DND-41 (cell line): ENCODE measurements around the gene MFGE8.
"Not testable (repeated sequence)": the region's sequence is repeated elsewhere in the genome, so short reads cannot be mapped to it uniquely, and the experiment has no call there.

Experiments used
- ATAC-seq: fragments of 200-7000 bp; cut with Tn5 transposase; 3 replicates; pipeline ENCODE4 v1.9.1; 2021; ENCODE audit warnings: low read depth; ENCODE audit not compliant: insufficient read depth
- DNase-seq: peaks from one replicate; pipeline ENCODE4 v3.0.0-alpha.2; 2020
- H2AFZ ChIP-seq: 2 replicates; pipeline ENCODE4 v1.6.0; 2012; ENCODE audit warnings: low read depth, low read length
- H3K27ac ChIP-seq: 2 replicates; pipeline ENCODE4 v1.5.1; 2012; ENCODE audit warnings: low read length, inconsistent platforms
- H3K27me3 ChIP-seq: fragments of 200-600 bp; sonication (generic); 2 replicates; pipeline ENCODE4 v1.6.0; 2012; ENCODE audit warnings: low read length, mild to moderate bottlenecking, inconsistent platforms; ENCODE audit not compliant: insufficient read depth, poor library complexity
- H3K36me3 ChIP-seq: 2 replicates; pipeline ENCODE4 v1.5.1; 2012; ENCODE audit warnings: low read length, inconsistent platforms; ENCODE audit not compliant: insufficient read depth
- H3K4me1 ChIP-seq: 2 replicates; pipeline ENCODE4 v1.5.1; 2012; ENCODE audit warnings: mild to moderate bottlenecking, low read length; ENCODE audit not compliant: insufficient read depth
- H3K4me2 ChIP-seq: 2 replicates; pipeline ENCODE4 v1.6.0; 2012; ENCODE audit warnings: mild to moderate bottlenecking, moderate library complexity, low read length, inconsistent platforms; ENCODE audit not compliant: insufficient read depth
- H3K4me3 ChIP-seq, 2 experiments: fragments of 200-600 bp in 1 of 2; shearing (Covaris generic) in 1 of 2; 2 replicates each; pipeline ENCODE4 v1.5.1; 2012 to 2016; ENCODE audit warnings: inconsistent platforms in 2 of 2, low read length in 2 of 2, mild to moderate bottlenecking in 2 of 2, low read depth in 1 of 2, moderate library complexity in 1 of 2
- H3K79me2 ChIP-seq: 2 replicates; pipeline ENCODE4 v1.6.0; 2012; ENCODE audit warnings: low read length, inconsistent platforms; ENCODE audit not compliant: insufficient read depth
- H3K9ac ChIP-seq: 2 replicates; pipeline ENCODE4 v1.6.0; 2012; ENCODE audit warnings: low read depth, mild to moderate bottlenecking, inconsistent platforms, low read length, moderate library complexity
- H3K9me3 ChIP-seq: 2 replicates; pipeline ENCODE4 v1.5.1; 2012; ENCODE audit warnings: low read length, moderate library complexity, mild to moderate bottlenecking, inconsistent platforms; ENCODE audit not compliant: insufficient read depth, severe bottlenecking
- H4K20me1 ChIP-seq: 2 replicates; pipeline ENCODE4 v1.6.0; 2012; ENCODE audit warnings: low read length; ENCODE audit not compliant: insufficient read depth
- CTCF ChIP-seq: IDR thresholded peaks from 2 replicates; pipeline ENCODE4 v1.5.1; 2012; ENCODE audit warnings: borderline replicate concordance, low read length, moderate library complexity, mild to moderate bottlenecking; ENCODE audit not compliant: poor library complexity, severe bottlenecking; ENCODE audit errors: extremely low read depth
- EZH2 ChIP-seq: IDR thresholded peaks from 3 replicates; pipeline ENCODE4 v1.6.1; 2012; ENCODE audit warnings: borderline replicate concordance, low read depth, mild to moderate bottlenecking, moderate library complexity, low read length, inconsistent platforms; ENCODE audit not compliant: severe bottlenecking

The MFGE8 gene

DNA sequence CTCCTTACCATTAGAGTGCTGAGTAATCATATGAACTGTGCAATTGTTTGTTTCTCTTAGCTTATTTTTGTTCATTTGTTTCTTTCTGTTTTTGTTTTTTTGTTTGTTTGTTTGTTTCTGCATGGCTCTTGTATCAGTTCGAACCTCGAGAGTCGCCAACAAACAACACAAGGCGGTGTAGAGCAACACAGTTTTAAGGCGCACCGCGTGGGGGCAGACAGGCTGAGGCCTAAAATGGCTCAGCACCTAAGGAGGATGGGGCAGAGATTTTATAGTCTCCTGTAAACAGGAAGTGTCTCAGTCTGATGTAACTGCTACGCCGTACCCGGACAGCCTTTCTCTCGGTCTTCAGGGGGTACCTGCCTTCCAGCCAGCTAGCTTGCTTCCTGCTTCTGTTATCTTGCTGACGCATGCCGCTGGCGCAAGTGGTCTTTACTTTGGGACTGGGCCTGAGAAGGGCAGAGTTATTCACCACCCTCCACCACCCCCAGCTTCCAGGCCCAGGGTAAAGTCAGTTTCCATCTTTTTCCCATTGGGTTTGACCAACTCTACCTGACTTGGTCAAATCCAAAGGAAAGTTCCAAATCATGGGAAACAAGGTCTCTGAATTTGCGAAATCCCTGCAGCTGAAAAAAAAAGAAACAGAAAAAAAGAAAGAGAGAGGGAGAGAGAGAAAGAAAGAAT lies 25.8 kb upstream of the MFGE8 start:
- no peaks in the 10 kb centered on the region for H4K20me1 ChIP-seq
- TF ChIP-seq CTCF (no peak), EZH2 (no peak)
- no peaks in the 10 kb centered on the region for H3K79me2 ChIP-seq
- H3K9me3 ChIP-seq = no peaks in the 10 kb centered on the region
- no peaks in the 10 kb centered on the region for H3K36me3 ChIP-seq
- no peak overlapping the region for H2AFZ ChIP-seq
- H3K9ac ChIP-seq = no peak overlapping the region
- DNase-seq = no peak
- H3K4me3 ChIP-seq = no peak overlapping the region
- no peak overlapping the region for H3K27ac ChIP-seq
- H3K4me1 ChIP-seq = no peaks in the 10 kb centered on the region
- H3K27me3 ChIP-seq = no peaks in the 10 kb centered on the region
- ATAC-seq = no peak
- no peak overlapping the region for H3K4me2 ChIP-seq

DNA sequence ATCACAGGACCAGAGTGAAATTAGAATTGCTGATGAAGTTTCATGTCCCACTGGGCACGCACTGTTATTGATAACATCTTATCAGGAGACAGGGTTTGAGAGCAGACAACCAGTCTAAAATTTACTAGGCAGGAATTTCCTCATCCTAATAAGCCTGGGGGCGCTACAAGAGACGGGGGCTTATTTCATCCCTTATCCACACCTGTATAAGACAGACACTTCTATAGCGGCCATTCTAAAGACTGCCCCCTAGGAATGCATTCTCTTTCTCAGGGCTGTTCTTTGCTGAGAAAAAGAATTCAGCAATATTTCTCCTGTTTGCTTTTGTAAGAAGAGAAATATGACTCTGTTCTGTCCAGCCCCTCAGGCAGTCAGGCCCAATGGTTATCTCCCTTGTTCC lies 21.3 kb upstream of the MFGE8 start:
- H3K4me1 ChIP-seq, DNase-seq, H3K27me3 ChIP-seq, H3K9me3 ChIP-seq, H3K4me2 ChIP-seq, H3K36me3 ChIP-seq, H4K20me1 ChIP-seq, H3K27ac ChIP-seq, H3K4me3 ChIP-seq, H3K79me2 ChIP-seq, H3K9ac ChIP-seq, H2AFZ ChIP-seq, ATAC-seq: not testable (repeated sequence)

DNA sequence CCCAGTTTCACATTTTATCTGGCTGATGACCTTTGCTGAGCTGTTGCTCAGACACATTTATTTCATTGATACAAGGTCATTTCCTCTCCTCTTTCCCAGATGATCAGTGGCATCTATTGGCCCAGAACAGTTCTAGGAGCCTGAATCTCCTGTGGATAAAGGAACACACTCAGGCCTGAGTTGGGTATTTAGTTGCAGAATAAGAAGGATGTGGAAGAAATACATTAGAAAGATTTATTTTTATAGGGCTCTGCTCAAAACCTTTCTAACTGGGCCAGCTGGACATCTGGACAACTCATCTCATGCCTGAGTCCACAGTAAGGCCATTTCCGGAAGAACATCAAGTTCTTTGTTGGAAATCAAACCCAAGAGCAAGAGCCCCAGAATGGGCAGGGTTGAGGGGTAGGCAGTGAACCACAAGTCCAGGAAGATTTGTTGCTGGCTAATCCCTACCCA lies 19.7 kb upstream of the MFGE8 start:
- H3K4me3 ChIP-seq = no peak overlapping the region
- no peaks in the 10 kb centered on the region for H3K27me3 ChIP-seq
- H3K9me3 ChIP-seq = peaks cover 3% of the 10 kb centered on the region
- H3K36me3 ChIP-seq = no peaks in the 10 kb centered on the region
- no peak overlapping the region for H3K9ac ChIP-seq
- H2AFZ ChIP-seq = no peak overlapping the region
- no peaks in the 10 kb centered on the region for H3K4me1 ChIP-seq
- DNase-seq = no peak
- no peak for ATAC-seq
- no peak for TF ChIP-seq CTCF
- no peak for TF ChIP-seq EZH2
- H3K4me2 ChIP-seq = no peak overlapping the region
- no peaks in the 10 kb centered on the region for H3K79me2 ChIP-seq
- no peaks in the 10 kb centered on the region for H4K20me1 ChIP-seq
- H3K27ac ChIP-seq = no peak overlapping the region

- TF ChIP-seq EZH2 (no peak), CTCF (no peak)
- no peak for DNase-seq
- Histone ChIP-seq H3K4me3 (no peak overlapping the region), H3K27ac (no peak overlapping the region), H3K4me1 (no peaks in the 10 kb centered on the region), H3K79me2 (no peaks in the 10 kb centered on the region), H3K27me3 (no peaks in the 10 kb centered on the region), H3K9ac (no peak overlapping the region), H2AFZ (no peak overlapping the region), H3K36me3 (no peaks in the 10 kb centered on the region), H3K9me3 (peaks cover 3% of the 10 kb centered on the region), H3K4me2 (no peak overlapping the region), H4K20me1 (no peaks in the 10 kb centered on the region)
- ATAC-seq = no peak
Measured at GRCh38 chr15:88932271-88932874, 19.2 kb upstream of the MFGE8 start.
